Head of caudate nucleus (tissue), 42 donors: ENCODE results near the gene SMAD3.
A peak's percentile ranks its signal among the peaks of the same experiment; 100 is the strongest.
"Not testable (repeated sequence)": the region's sequence is repeated elsewhere in the genome, so short reads cannot be mapped to it uniquely, and the experiment has no call there.

ENCODE experiments used
- DNase-seq, 42 donors: peaks; one replicate each; pipeline versions ENCODE4 v3.0.0 to v3.0.0-alpha.2; 2020 to 2021; ENCODE audit warnings: mixed read lengths in 7 of 42
- intact Hi-C: fragments of 100-400 bp; cut with DNase I; formaldehyde crosslinking; loops from one replicate; pipeline ENCODE4 v1.15.0; 2022

Gene SMAD3

GRCh38 chr15:67146875-67147381, 81.5 kb downstream of the SMAD3 start:
- intact Hi-C loops = no loop called here
- DNase-seq = peak in 5 of 42 donors; percentile 27 to 67 (median 36)

GRCh38 chr15:67147396-67147949, 82.1 kb downstream of the SMAD3 start:
- intact Hi-C loops = no loop called here
- DNase-seq = no peak

- intact Hi-C loops = no loop called here
- no peak for DNase-seq
Measured at GRCh38 chr15:67148196-67148701, 82.8 kb downstream of the SMAD3 start.

GRCh38 chr15:67149068-67149772, 83.8 kb downstream of the SMAD3 start:
- DNase-seq = peak in 6 of 42 donors; percentile 38 to 63 (median 49)
- intact Hi-C loops = no loop called here

- intact Hi-C loops = no loop called here
Measured at GRCh38 chr15:67149773-67150022, 84.3 kb downstream of the SMAD3 start.

GRCh38 chr15:67150023-67150860, 84.8 kb downstream of the SMAD3 start:
- intact Hi-C loops = no loop called here
- peak in 4 of 42 donors; percentile 19 to 72 (median 33) for DNase-seq

More at GRCh38 chr15:67149773-67150022, 84.3 kb downstream of the SMAD3 start:
- DNase-seq = no peak

GRCh38 chr15:67152429-67152828, 87.0 kb downstream of the SMAD3 start:
- no peak for DNase-seq
- intact Hi-C loops = no loop called here

- intact Hi-C loops = not testable (repeated sequence)
- peak in 1 of 42 donors; percentile 4 for DNase-seq
Measured at GRCh38 chr15:67153044-67153443, 87.6 kb downstream of the SMAD3 start.

GRCh38 chr15:67154249-67154648, 88.8 kb downstream of the SMAD3 start:
- intact Hi-C loops = no loop called here
- no peak for DNase-seq

- intact Hi-C loops = no loop called here
Measured at GRCh38 chr15:67156426-67156825, 91.0 kb downstream of the SMAD3 start.

GRCh38 chr15:67156834-67157233, 91.4 kb downstream of the SMAD3 start:
- no peak for DNase-seq
- intact Hi-C loops = no loop called here

More at GRCh38 chr15:67156426-67156825, 91.0 kb downstream of the SMAD3 start:
- DNase-seq = no peak

GRCh38 chr15:67157521-67158252, 92.3 kb downstream of the SMAD3 start:
- intact Hi-C loops = no loop called here
- no peak for DNase-seq

GRCh38 chr15:67158367-67158766, 93.0 kb downstream of the SMAD3 start:
- DNase-seq = peak in 1 of 42 donors; percentile 23
- intact Hi-C loops = no loop called here

GRCh38 chr15:67161412-67161811, 96.0 kb downstream of the SMAD3 start:
- intact Hi-C loops = no loop called here
- DNase-seq = peak in 3 of 42 donors; percentile 43 to 57 (median 48)

GRCh38 chr15:67161881-67162280, 96.5 kb downstream of the SMAD3 start:
- no peak for DNase-seq

GRCh38 chr15:67163180-67163579, 97.8 kb downstream of the SMAD3 start:
- intact Hi-C loops = no loop called here

More at GRCh38 chr15:67161881-67162280, 96.5 kb downstream of the SMAD3 start:
- intact Hi-C loops = no loop called here

GRCh38 chr15:67164401-67164791, 99.0 kb downstream of the SMAD3 start:
- intact Hi-C loops = no loop called here
- DNase-seq = no peak

More at GRCh38 chr15:67163180-67163579, 97.8 kb downstream of the SMAD3 start:
- DNase-seq = no peak

- intact Hi-C loops = no loop called here
- DNase-seq = no peak
Measured at GRCh38 chr15:67164811-67165253, 99.4 kb downstream of the SMAD3 start.
